Fibroblast of lung (primary cell): ENCODE results near the gene STIM1.

Source experiments
- CTCF ChIP-seq, 2 donors: IDR thresholded peaks in 1 of 2; conservative IDR thresholded peaks in 1 of 2; 1 replicate in 1 of 2; 2 replicates in 1 of 2; pipeline ENCODE4 v1.5.1; 2011 to 2012; ENCODE audit warnings: low read length in 2 of 2, control low read depth in 1 of 2, inconsistent platforms in 1 of 2, low read depth in 1 of 2, mild to moderate bottlenecking in 1 of 2
- EZH2 ChIP-seq: IDR thresholded peaks from 2 replicates; pipeline ENCODE4 v1.5.1; 2012; ENCODE audit warnings: low read length, control low read depth, mild to moderate bottlenecking; ENCODE audit errors: missing control alignments

GRCh38 chr11:3916962-3917361 lies 61.5 kb downstream of the STIM1 start:
- TF ChIP-seq CTCF (conservative IDR thresholded peaks at IDR 0.05 in 1 of 2, IDR thresholded peaks at IDR 0.05 in 1 of 2; ENCODE audit: low read depth in 1 of 2, low read length in 2 of 2) (no peak), EZH2 (no peak)
